CD4-positive, CD25-positive, alpha-beta regulatory T cell (primary cell): ENCODE measurements around the gene GNB1. TPM values are rescaled to one million over a fixed set of nuclear protein-coding genes. Genes with fewer than 3 reads are reported as not detected.

ENCODE experiments used
- ATAC-seq, 2 donors: fragments of 150-1000 bp; cut with Tn5 transposase; one replicate each; pipeline ENCODE4 v1.10.0; 2021; ENCODE audit warnings: low read depth in 2 of 2, moderate number of reproducible peaks in 2 of 2, moderate library complexity in 1 of 2
- DNase-seq, 3 donors: peaks; one replicate each; pipeline versions ENCODE4 v3.0.0 to v3.0.0-alpha.2; 2012 to 2022; ENCODE audit warnings: mixed read lengths in 1 of 3
- H3K27ac ChIP-seq: one replicate; pipeline ENCODE4 v1.7.0; 2013; ENCODE audit warnings: mild to moderate bottlenecking, low read length; ENCODE audit not compliant: insufficient read depth, poor library complexity, severe bottlenecking
- H3K27me3 ChIP-seq: one replicate; pipeline ENCODE4 v1.7.0; 2013; ENCODE audit warnings: low read length; ENCODE audit not compliant: control insufficient read depth, insufficient read depth
- H3K36me3 ChIP-seq: one replicate; pipeline ENCODE4 v1.7.0; 2013; ENCODE audit warnings: mild to moderate bottlenecking, low read length, moderate library complexity; ENCODE audit not compliant: control insufficient read depth, insufficient read depth
- H3K4me1 ChIP-seq: 2 replicates; pipeline ENCODE4 v1.7.0; 2013; ENCODE audit warnings: mild to moderate bottlenecking, low read length; ENCODE audit not compliant: insufficient read depth, control insufficient read depth, poor library complexity, severe bottlenecking
- H3K4me3 ChIP-seq: one replicate; pipeline ENCODE4 v1.7.0; 2013; ENCODE audit warnings: low read depth, mild to moderate bottlenecking, low read length, moderate library complexity
- H3K9me3 ChIP-seq, 2 experiments: 1 replicate in 1 of 2; 2 replicates in 1 of 2; pipeline ENCODE4 v1.7.0; 2013; ENCODE audit warnings: low read length in 2 of 2, mild to moderate bottlenecking in 1 of 2, moderate library complexity in 1 of 2; ENCODE audit not compliant: control insufficient read depth in 2 of 2
- H3K27ac Mint-ChIP-seq, 3 donors: one replicate each; pipeline ENCODE4 v1.8.0; 2020 to 2022; ENCODE audit warnings: mild to moderate bottlenecking in 3 of 3, mixed read lengths in 3 of 3, moderate library complexity in 2 of 3
- H3K27me3 Mint-ChIP-seq: one replicate; pipeline ENCODE4 v1.8.0; 2022; ENCODE audit warnings: mild to moderate bottlenecking, mixed read lengths
- H3K36me3 Mint-ChIP-seq: one replicate; pipeline ENCODE4 v1.8.0; 2020; ENCODE audit warnings: mixed read lengths
- H3K4me1 Mint-ChIP-seq, 4 donors: one replicate each; pipeline ENCODE4 v1.8.0; 2020 to 2022; ENCODE audit warnings: mixed read lengths in 4 of 4, mild to moderate bottlenecking in 1 of 4
- H3K4me3 Mint-ChIP-seq, 4 donors: one replicate each; pipeline ENCODE4 v1.8.0; 2020 to 2022; ENCODE audit warnings: mild to moderate bottlenecking in 4 of 4, mixed read lengths in 4 of 4, moderate library complexity in 3 of 4
- H3K9me3 Mint-ChIP-seq, 7 donors: one replicate each; pipeline ENCODE4 v1.8.0; 2020 to 2022; ENCODE audit warnings: mixed read lengths in 7 of 7, mild to moderate bottlenecking in 3 of 7, moderate library complexity in 2 of 7
- polyA plus RNA-seq, 4 donors: library from polyadenylated mRNA; unstranded; fragments of 300-500 nt; fragmentation: Illumina TruSeq; gene quantifications; one replicate each; pipeline ENCODE4 v1.2.3, GENCODE V29; 2021
- total RNA-seq: library from RNA; stranded (reverse); gene quantifications from one replicate; pipeline ENCODE4 v1.2.3, GENCODE V29; 2022

GNB1 gene
- total and polyA plus RNA-seq, 5 donors from 2014 or later = 47.0 to 242 (median 102) TPM

DNA sequence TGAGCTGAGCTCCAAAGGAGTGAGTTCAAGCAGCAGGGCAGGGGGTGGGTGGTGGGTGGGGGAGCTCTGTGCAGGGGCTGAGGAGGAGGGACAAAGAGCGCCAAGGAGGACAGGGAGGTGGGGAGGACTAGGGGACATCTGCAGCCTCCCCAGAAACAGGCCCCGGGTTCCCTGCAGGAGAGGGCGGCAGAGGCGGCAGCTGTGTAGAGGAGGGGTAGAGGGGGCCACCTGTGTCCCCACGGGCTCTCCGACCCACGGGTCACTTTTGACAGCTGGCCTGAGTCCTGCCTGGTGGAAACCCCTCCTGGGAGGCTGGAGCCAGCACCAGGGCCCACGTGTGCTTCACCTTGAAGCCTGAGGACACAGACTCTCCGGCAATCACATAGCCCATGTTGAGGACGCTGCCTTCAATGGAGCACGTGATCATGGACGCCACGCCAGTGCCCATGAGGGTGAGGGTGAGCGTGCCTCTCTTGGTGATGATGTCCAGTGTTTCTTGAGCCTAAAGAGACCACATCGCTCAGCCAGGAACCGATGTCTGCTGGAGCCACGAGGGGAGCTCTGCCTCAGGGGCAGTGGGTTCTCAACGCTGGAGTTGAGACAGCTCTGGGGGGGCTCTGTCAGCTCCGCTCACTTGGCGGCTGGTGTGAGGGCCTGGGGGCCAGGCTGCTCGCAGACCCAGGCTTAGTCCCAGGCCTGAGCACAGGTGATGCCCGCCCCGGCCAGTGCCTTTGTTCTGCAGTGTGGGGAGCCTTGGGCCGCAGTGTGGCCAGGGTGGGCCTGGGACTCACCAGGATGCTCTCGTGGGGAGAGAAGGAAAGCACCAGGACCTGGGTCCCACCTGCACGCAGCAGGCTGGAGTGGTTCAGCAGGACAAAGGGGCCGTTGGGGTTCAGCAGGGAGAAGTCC is 34.8 kb upstream of the GNB1 start:
- Mint-ChIP-seq H3K4me3 (no peak overlapping the region), H3K9me3 (no peaks in the 10 kb centered on the region), H3K27me3 (no peaks in the 10 kb centered on the region), H3K36me3 (no peaks in the 10 kb centered on the region), H3K27ac (no peak overlapping the region), H3K4me1 (no peaks in the 10 kb centered on the region)
- no peaks in the 10 kb centered on the region for H3K4me1 ChIP-seq
- H3K27me3 ChIP-seq = no peaks in the 10 kb centered on the region
- no peak overlapping the region for H3K27ac ChIP-seq
- DNase-seq = no peak
- no peak overlapping the region for H3K4me3 ChIP-seq
- no peaks in the 10 kb centered on the region for H3K36me3 ChIP-seq
- H3K9me3 ChIP-seq = no peaks in the 10 kb centered on the region
- no peak for ATAC-seq

DNA sequence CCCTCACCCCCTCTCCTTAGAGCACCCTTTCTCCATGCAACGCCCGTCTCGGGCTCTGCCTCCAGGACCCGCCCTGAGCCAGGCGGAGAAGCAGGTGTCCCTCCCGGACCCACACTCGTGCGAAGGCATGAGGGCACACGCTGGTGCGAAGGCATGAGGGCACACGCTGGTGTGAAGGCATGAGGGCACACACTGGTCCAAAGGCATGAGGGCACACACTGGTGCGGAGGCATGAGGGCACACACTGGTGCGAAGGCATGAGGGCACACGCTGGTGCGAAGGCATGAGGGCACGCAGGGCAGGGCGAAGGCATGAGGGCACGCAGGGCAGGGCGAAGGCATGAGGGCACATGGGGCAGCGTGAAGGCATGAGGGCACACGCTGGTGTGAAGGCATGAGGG is 34.0 kb upstream of the GNB1 start:
- H3K27ac Mint-ChIP-seq = peak overlapping the region in 1 of 3 donors; percentile 31
- no peaks in the 10 kb centered on the region for H3K4me1 Mint-ChIP-seq
- H3K36me3 Mint-ChIP-seq = no peaks in the 10 kb centered on the region
- no peaks in the 10 kb centered on the region for H3K9me3 Mint-ChIP-seq
- Histone ChIP-seq H3K4me3 (no peak overlapping the region), H3K27me3 (no peaks in the 10 kb centered on the region), H3K9me3 (no peaks in the 10 kb centered on the region), H3K27ac (no peak overlapping the region), H3K36me3 (no peaks in the 10 kb centered on the region), H3K4me1 (peaks cover 1% of the 10 kb centered on the region)
- H3K4me3 Mint-ChIP-seq = no peak overlapping the region
- DNase-seq = no peak
- no peak for ATAC-seq
- no peaks in the 10 kb centered on the region for H3K27me3 Mint-ChIP-seq

DNA sequence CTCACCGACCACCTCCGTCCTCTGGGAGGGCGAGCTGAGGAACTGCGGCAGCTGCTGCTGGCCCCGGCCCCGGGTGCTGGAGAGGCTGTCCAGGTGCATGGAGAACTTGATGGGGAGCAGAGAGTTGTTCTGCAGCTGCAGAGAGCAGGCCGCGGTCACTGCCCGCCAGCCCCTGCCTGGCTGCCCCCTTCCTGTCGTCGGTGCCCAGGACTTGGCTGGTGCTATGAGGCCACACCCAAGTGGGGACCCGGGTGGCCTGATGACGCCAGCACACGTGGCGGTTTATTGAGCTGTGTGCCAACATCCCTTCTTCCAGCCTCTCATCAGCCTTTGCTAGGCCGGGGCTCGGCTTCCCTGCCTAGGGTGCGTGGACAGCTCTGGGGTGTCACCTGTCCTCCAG is 33.5 kb upstream of the GNB1 start:
- DNase-seq (no peak), ATAC-seq (no peak)
- Mint-ChIP-seq H3K27me3 (peaks cover 2% of the 10 kb centered on the region), H3K4me1 (peaks cover 0 to 2% (median 0%) of the 10 kb centered on the region in 4 donors), H3K4me3 (no peak overlapping the region), H3K27ac (no peak overlapping the region), H3K36me3 (no peaks in the 10 kb centered on the region), H3K9me3 (no peaks in the 10 kb centered on the region)
- no peaks in the 10 kb centered on the region for H3K9me3 ChIP-seq
- no peak overlapping the region for H3K27ac ChIP-seq
- H3K27me3 ChIP-seq = no peaks in the 10 kb centered on the region
- H3K4me1 ChIP-seq = peaks cover 5% of the 10 kb centered on the region
- no peak overlapping the region for H3K4me3 ChIP-seq
- no peaks in the 10 kb centered on the region for H3K36me3 ChIP-seq

DNA sequence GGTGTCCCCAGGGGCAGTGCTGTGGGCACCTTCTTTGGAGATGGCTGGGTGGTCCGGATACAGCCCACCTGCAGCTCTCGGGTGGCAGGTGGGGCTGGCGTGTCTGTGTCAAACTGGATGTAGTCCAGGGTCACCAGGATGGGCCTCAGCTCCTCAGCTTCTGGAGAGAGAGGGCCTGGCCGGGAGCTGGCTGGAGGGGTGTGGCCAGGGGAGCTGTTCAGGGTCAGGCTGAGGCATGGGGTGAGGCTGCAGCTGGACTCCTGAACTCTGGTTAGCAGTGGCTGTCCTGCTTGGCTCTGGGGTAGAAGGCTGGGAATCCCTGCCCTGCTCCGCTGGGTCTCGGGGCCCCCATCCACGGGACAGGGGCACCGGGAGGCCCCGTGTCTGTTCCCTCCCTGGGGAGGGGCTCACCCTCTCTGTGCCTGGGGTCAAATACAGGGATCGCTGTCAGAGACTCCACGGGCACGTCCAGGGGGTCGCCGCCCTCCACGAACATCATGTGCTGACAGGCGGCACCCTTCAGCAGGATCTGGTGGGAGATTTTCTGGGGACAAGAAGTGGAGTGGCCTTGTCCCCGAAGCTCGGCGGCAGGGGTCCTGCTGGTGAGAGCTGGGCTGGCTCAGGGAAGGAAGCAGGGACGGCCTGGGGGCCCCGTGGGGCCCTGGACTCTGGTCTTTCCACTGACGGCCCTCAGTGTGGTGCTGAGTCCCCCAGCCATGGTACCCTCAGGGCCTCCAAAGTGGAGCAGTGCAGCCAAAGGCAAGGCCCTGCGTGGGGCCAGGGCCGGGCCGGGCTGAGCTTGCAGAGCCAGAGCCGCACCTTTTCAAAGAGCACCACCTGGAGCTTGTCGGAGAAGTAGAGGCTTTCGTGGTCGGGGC is 32.3 kb upstream of the GNB1 start:
- H3K36me3 ChIP-seq = no peaks in the 10 kb centered on the region
- no peak overlapping the region for H3K27ac Mint-ChIP-seq

DNA sequence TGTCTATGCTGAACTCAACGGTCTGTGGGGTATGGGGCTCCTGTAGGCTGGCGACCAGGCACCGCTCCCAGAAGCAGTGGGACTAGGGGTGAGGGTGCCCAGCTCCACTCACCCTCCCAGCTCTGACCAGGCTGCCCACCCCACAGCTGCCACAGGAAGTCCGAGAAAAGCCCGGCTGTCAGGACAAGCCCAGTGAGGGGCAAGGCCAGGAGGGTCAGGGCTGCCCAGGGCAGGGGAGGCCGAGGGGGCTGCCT is 31.7 kb upstream of the GNB1 start:
- peaks cover 5% of the 10 kb centered on the region for H3K27me3 Mint-ChIP-seq
- H3K9me3 ChIP-seq = no peaks in the 10 kb centered on the region
- ATAC-seq (no peak), DNase-seq (no peak)
- no peak overlapping the region for H3K4me3 ChIP-seq
- H3K4me1 Mint-ChIP-seq = peaks cover 0 to 9% (median 3%) of the 10 kb centered on the region in 4 donors
- no peaks in the 10 kb centered on the region for H3K36me3 ChIP-seq
- H3K27ac ChIP-seq = no peak overlapping the region
- no peaks in the 10 kb centered on the region for H3K36me3 Mint-ChIP-seq
- H3K27me3 ChIP-seq = no peaks in the 10 kb centered on the region
- no peaks in the 10 kb centered on the region for H3K9me3 Mint-ChIP-seq
- H3K27ac Mint-ChIP-seq = no peak overlapping the region
- no peak overlapping the region for H3K4me3 Mint-ChIP-seq
- peaks cover 14% of the 10 kb centered on the region for H3K4me1 ChIP-seq

More for the DNA sequence above, 32.3 kb upstream of the GNB1 start:
- H3K4me3 ChIP-seq = no peak overlapping the region
- DNase-seq = no peak
- Mint-ChIP-seq H3K36me3 (no peaks in the 10 kb centered on the region), H3K27me3 (peaks cover 5% of the 10 kb centered on the region), H3K4me1 (peaks cover 0 to 5% (median 1%) of the 10 kb centered on the region in 4 donors), H3K9me3 (no peaks in the 10 kb centered on the region), H3K4me3 (no peak overlapping the region)
- H3K4me1 ChIP-seq = peaks cover 13% of the 10 kb centered on the region
- H3K9me3 ChIP-seq = no peaks in the 10 kb centered on the region
- no peaks in the 10 kb centered on the region for H3K27me3 ChIP-seq
- H3K27ac ChIP-seq = no peak overlapping the region
- no peak for ATAC-seq

DNA sequence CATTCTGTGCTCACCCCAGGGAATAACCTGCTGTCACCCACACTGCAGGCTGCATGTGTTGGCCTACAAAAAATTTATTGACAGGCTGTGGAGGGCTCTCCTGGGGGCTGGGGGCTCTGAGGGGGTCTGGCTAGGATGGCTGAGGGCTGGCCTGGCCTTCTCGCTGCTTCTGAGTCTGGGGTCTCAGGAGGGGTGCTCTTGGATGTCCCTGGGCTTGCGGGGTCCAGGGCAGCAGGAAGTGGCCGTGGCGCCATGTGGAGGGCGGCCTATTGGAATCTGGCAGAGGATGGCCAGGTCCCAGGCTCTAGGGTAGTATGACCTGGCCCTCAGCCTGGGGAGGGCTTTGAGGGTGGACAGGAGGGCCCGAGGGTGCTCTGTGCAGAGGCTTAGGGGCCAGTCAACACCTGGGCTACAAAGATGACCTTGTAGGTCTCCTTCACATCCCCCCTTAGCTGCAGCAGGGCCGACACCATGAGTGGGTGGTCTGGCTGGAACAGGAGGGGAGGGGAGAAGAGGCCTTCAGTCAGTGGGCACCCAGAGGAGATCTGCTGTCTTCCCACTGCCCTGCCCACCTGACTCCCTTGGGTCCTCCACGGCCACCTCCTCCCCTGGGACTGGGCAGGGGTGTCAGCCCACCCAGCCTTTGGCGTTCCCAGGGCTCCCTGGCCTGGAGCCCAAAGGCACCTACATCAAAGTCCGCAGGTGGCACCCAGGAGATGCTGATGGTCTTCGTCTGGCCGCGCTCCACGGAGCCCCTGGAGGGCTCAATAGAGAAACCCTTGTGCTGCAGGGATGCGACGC is 31.2 kb upstream of the GNB1 start:
- no peak overlapping the region for H3K4me3 Mint-ChIP-seq
- H3K4me1 ChIP-seq = peaks cover 14% of the 10 kb centered on the region
- H3K36me3 ChIP-seq = no peaks in the 10 kb centered on the region
- peaks cover 5% of the 10 kb centered on the region for H3K27me3 Mint-ChIP-seq
- H3K36me3 Mint-ChIP-seq = no peaks in the 10 kb centered on the region
- ATAC-seq (no peak), DNase-seq (no peak)
- no peak overlapping the region for H3K27ac ChIP-seq
- no peaks in the 10 kb centered on the region for H3K9me3 ChIP-seq
- no peaks in the 10 kb centered on the region for H3K27me3 ChIP-seq
- H3K9me3 Mint-ChIP-seq = no peaks in the 10 kb centered on the region
- no peak overlapping the region for H3K4me3 ChIP-seq
- H3K27ac Mint-ChIP-seq = no peak overlapping the region
- peaks cover 0 to 9% (median 3%) of the 10 kb centered on the region in 4 donors for H3K4me1 Mint-ChIP-seq

DNA sequence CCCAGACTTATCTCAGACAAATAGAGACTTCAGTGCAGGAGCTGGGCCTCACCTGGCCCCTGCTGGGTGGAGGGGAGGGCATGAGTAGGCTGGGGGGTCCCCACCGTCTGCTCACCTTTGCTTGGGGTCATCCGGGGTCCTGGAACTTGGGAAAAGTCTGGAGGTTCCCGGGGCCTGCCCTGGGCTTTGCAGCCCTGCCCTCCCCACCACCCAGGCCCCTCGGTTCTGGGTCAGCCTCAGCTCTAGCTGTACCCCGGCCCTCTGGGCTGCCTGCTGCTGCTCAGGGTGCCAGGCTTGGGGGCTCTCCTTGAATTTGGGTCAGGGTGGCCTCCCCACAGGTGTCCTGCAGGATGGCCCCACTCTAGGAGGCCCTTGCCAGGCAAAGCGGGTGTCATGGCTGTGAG is 30.6 kb upstream of the GNB1 start:
- no peak for DNase-seq
- Histone ChIP-seq H3K4me1 (peaks cover 14% of the 10 kb centered on the region), H3K36me3 (no peaks in the 10 kb centered on the region), H3K4me3 (no peak overlapping the region), H3K9me3 (no peaks in the 10 kb centered on the region), H3K27ac (no peak overlapping the region), H3K27me3 (no peaks in the 10 kb centered on the region)
- Mint-ChIP-seq H3K27ac (no peak overlapping the region), H3K4me1 (peaks cover 0 to 9% (median 3%) of the 10 kb centered on the region in 4 donors), H3K27me3 (peaks cover 5% of the 10 kb centered on the region), H3K9me3 (no peaks in the 10 kb centered on the region), H3K4me3 (no peak overlapping the region), H3K36me3 (no peaks in the 10 kb centered on the region)
- ATAC-seq = no peak
